Glomerular visceral epithelial cell (primary cell): ENCODE measurements around the gene RPL29.
"Not testable (repeated sequence)": the region's sequence is repeated elsewhere in the genome, so short reads cannot be mapped to it uniquely, and the experiment has no call there.

Experiments used
- DNase-seq: peaks from one replicate; pipeline ENCODE4 v3.0.0-alpha.2; 2016; ENCODE audit errors: extremely low spot score

RPL29 gene

DNA sequence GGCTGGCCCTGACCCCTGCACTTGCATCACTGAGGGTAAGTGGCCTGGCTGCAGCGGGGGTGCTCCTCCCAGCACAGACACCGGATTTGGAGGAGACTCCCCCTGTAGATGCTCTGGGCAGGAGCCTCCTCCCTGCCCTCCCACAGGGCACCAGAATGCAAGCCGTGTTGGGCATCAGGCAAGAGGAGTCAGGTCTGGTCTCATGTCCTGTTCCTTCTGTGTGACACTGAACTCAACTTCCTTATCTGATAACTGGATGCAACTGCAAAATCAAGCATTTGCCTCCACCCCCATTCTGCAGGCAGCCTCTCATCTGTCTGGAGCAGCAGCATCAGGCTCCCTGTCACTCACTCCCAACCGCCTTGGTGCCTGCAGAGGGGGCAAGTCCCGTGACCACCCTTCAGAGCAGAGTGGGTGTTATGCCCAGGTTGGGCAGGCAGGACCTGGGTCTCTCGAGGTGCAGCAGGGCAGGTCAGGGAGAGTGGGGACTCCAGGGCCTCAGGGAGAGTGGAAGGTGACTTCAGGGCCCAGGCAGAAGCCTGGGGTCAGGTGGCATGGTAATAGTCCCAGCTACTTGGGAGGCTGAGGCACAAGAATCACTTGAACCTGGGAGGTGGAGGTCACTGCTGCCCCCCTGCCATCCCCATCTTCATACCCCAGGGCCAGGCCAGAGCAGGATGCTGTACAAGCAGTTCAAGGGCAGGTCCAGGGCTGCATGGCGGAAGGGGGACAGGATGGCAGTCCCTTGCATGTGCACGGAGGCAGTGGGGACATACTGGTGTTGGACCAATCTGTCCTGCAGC, 10.5 kb upstream of the RPL29 start:
- no peak for DNase-seq

GRCh38 chr3:52005571-52005986, 9.9 kb upstream of the RPL29 start:
- DNase-seq, result peak; percentile 38

DNA sequence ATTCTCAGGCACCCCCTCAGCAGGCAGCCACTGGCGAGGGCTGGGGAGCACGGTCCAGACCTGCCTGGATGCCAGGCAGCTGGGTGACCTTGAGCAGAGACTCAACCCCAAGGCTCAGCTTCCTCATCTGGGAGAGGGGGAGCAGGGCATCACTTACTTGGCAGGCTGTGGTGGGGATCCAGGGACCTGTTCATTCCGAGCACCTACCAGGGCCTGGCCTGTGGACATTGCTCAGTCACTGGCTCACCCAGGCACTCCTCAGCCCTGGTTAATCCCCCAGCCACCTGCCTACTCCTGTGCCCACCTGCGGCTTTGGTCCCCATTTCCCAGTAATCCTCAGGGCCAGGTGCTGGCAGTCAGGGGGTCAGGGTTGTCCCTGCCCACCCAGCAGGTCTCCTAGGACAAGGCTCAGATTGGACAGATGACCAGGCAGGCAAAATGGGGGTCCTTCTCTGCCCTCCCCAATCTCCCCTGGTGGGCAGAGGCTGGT, 9.3 kb upstream of the RPL29 start:
- no peak for DNase-seq

- no peak for DNase-seq
Observed at GRCh38 chr3:52004163-52004787, 8.6 kb upstream of the RPL29 start.

- no peak for DNase-seq
Observed at GRCh38 chr3:52002748-52003147, 7.1 kb upstream of the RPL29 start.

DNA sequence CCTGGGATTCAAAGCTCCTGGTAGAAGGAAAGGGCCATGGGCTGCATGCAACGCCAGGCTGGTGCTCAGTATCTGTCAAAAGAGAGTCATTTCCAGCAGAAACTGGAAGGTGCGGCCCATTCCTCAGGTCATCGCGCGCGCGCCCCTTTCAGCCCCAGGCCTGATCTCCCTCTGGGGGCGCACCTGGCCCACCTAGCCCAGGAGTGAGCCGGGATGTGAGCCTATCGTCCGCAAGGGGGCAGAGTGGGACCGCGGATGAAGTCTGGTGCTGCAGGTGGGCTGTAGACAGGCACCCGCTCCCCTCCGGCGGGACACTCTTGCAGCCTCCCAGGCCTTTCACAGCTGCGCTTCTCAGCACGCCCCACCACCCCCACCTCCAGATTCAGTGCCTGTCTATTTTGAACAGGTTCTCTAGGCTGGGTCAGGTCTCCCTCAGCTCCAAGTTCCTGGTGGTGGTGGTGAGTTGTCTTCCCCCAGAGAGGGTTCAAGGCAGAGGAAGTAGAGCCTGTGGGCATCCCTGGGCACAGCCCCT, 5.8 kb upstream of the RPL29 start:
- DNase-seq, result peak; percentile 75

DNA sequence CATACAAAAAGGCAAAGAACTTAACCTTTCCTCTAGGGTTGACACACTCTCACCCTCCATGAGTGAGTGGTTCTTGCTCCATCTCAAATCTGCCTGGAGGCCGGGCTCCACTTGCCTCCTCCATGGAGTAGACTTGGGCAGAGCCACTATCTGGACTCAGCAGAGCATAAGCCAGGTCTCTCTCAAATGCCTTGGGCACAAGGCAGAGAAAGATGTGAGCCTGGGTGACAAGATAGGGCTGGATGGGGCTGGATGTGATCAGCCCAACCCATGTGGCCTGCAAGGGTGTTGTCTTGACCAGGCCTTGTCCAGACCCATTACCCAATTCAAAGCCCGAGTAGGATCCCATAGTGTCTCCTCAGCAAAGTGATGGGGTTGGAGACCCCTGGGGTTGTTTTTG, 4.2 kb upstream of the RPL29 start:
- DNase-seq, result no peak

- no peak for DNase-seq
Observed at GRCh38 chr3:51998774-51999173, 3.1 kb upstream of the RPL29 start.

GRCh38 chr3:51997935-51998596, 2.4 kb upstream of the RPL29 start:
- DNase-seq, result peak; percentile 67

DNA sequence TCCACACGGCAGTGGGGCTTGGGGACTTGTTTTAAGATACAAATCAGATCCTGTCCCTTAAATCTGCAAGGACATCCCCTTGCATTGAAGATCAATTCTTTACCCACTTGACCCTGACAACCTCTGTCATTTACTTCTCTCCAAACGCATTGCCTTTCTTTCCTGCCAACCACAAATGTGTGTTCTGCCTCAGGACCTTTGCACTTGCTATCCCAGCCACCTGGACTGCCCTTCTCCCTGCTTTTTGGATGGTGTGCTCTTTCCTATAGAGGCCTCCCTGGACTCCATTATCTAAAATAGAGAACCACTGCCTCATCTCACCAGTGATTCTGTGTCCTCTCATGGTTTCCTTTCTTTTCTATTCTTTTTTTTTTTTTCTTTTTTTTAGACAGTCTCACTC, 1.5 kb upstream of the RPL29 start:
- no peak for DNase-seq

GRCh38 chr3:51994530-51994929, 1.2 kb downstream of the RPL29 start:
- no peak for DNase-seq

DNA sequence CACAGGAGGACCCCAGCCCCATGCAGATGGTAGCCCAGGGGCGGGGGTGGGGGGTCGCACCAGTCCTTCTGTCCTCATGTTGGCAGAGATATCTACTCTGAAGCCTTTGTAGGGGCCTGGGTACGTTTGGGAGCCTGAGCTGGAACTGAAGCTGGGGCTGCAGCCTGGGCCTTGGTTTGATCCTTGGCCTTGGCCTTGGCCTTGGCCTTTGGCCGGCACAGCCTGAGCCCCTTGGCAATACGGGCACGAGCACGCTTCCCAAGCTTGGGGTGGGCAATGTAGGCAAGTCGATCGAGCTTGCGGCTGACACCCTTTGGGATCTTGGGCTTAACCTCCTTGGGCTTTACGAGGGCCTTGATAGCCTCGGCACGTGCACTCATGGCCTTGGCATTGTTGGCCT, 2.0 kb downstream of the RPL29 start:
- DNase-seq, result not testable (repeated sequence)

GRCh38 chr3:51992017-51992682, 3.5 kb downstream of the RPL29 start:
- DNase-seq, result no peak

DNA sequence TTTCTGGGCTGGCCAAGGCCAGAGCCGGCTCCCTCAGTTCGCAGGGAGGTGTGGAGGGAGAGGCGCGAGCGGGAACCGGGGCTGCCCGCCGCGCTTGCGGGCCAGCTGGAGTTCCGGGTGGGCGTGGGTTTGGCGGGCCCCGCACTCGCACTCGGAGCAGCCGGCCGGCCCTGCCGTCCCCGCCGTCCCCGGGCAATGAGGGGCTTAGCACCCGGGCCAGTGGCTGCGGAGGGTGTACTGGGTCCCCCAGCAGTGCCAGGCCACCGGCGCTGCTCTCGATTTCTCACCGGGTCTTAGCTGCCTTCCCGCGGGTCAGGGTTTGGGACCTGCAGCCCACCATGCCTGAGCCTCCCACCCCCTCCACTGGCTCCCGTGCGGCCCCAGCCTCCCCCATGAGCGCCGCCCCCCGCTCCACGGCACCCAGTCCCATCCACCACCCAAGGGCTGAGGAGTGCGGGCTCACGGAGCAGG, 5.2 kb downstream of the RPL29 start:
- not testable (repeated sequence) for DNase-seq

DNA sequence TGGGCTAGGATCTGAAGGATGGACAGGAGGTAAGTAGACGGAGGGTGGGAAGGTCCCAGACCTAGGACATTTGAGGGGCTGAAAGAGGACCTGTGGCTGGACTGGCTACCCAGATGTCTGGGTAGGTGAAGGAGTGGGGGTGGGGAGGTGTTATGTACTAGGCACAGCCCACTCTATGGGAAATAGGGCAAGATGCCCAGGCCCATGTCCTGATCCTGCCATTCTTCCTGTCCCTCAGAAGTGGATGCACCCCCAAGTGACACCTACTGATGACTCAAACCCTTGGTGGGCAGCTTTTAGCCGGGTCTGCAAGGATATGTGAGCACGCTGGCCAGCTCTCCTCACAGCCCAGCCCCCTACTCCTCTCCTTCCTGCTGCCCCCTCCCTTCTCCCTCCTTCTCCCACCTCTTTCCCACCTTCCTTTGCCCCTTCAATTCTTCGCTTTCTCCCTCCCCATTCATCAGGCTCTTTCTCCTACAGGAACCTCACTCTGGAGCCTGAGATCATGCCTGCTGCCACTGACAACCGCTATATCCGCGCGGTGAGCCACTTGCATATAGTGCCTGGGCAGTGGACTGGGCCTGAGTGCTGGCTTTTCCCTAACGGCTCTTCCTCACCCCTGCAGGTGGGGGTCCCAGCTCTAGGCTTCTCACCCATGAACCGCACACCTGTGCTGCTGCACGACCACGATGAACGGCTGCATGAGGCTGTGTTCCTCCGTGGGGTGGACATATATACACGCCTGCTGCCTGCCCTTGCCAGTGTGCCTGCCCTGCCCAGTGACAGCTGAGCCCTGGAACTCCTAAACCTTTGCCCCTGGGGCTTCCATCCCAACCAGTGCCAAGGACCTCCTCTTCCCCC, 7.2 kb downstream of the RPL29 start:
- DNase-seq, result no peak

DNA sequence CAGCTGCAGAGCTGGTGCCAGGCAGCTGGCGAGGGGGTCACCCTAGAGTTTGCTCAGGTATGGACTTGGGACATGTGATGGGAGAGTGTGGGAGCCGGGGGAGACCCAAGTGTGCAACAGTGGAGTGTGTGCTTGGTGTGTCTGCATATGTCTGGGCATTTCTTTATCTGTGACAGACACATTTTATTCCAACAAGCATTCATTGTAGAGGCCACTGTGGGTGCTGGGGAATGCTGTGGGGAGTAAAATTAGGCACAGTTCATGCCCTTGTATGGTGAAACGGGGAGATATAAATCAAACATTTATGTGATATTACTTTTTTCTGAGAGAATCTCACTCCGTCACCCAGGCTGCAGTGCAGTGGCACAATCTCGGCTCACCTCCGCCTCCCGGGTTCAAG, 8.1 kb downstream of the RPL29 start:
- DNase-seq, result no peak

DNA sequence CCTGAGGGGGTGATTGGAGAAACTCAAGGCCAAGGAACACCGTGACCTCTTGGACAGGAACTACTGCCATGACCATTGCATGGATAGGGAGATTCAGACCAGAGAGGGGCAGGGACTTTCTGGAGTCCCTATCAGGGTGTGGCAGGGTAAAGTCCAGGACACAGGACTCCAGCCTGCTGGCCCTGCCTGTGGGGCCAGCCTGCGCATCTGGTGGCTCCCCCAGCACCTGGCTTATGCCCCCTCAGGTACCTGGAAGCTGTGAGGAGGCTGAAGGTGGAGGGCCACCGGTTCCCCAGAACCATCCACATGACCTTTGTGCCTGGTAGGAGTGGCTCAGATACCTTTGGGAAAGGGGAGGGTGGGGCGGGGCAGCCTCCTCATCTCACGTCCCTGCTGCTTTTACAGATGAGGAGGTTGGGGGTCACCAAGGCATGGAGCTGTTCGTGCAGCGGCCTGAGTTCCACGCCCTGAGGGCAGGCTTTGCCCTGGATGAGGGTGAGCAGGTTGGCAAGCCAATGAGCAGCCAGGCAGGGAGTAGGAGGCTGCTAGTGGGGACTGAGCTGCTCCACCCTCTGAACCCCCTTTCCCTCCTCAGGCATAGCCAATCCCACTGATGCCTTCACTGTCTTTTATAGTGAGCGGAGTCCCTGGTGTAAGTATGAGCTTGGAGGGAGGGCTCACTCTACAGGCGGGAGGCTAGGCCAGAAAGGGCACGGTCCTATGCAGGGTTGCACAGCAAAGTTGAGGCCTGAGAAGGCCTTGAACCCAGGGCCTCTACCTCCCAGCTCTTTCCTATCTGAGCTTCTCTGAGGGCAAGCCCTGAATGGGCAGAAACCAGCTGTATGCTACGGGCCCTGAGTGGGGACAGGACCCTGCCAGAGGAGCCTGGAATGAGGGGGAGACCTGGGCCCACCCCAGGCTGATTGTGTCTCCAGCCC, 9.4 kb downstream of the RPL29 start:
- DNase-seq, result no peak

- DNase-seq, result no peak
Observed at GRCh38 chr3:51985063-51985462, 10.6 kb downstream of the RPL29 start.

- no peak for DNase-seq
Observed at GRCh38 chr3:51984269-51984647, 11.4 kb downstream of the RPL29 start.
